Activated gamma-delta T cell (primary cell): ENCODE measurements around the gene DGUOK.
"Not testable (repeated sequence)": the region's sequence is repeated elsewhere in the genome, so short reads cannot be mapped to it uniquely, and the experiment has no call there.

Source experiments
- DNase-seq: peaks from one replicate; lab custom pipeline; 2025; lab: John Stamatoyannopoulos, UW

DGUOK gene

GRCh38 chr2:73920577-73921545 is 5.8 kb upstream of the DGUOK start:
- no peak for DNase-seq

- no peak for DNase-seq
These were observed 5.1 kb upstream of the DGUOK start for GRCh38 chr2:73921581-73921980.

DNA sequence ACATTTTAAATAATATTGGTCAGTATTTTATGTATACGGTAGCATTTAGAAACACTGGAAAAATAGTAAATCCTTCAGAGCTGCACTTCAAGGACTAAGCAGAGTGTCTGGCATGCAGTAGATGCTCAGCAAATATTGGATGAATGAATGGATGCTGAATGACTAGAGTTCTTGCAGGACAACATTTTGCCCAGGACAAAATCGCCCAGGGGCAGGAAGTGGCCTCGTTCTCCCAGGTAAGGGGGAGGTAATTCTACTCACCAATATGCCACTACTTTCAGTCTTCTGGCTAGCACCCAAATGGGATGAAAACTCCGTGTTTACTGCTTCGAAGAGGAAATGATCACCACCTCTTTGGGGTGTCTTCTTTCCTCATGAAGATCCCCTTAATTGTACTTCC is 4.0 kb upstream of the DGUOK start:
- DNase-seq, result no peak

DNA sequence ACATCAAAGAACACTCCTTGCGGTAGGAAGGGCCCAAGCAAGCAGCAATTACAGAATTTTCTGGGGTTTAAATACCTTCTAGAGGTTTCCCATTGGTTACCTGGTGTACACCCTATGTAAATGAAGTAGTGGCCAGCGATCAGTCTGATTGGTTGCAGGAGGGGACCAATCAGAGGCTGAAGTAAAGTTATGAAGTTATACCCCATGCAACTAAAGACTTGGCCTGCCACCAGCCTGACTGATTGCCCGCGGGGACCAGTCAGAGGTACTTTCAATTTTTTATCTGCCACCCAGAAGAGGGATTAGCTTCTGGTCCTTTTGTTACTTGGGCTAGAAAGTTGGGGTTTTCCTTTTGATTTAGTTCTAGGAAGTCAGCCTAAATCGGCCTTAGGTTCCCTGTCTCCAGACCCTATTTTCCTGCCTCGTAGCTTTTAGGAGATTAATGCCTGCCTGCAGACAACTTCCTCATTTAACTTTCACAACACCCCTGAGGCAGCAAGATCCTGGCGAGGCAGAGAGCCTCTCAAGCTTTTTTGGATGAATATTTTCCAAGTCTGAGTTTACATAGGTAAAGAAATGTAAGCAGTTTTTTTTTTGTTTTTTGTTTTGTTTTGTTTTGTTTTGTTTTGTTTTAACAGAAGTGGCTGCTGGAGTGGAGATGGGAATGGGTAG is 1.5 kb upstream of the DGUOK start:
- no peak for DNase-seq

DNA sequence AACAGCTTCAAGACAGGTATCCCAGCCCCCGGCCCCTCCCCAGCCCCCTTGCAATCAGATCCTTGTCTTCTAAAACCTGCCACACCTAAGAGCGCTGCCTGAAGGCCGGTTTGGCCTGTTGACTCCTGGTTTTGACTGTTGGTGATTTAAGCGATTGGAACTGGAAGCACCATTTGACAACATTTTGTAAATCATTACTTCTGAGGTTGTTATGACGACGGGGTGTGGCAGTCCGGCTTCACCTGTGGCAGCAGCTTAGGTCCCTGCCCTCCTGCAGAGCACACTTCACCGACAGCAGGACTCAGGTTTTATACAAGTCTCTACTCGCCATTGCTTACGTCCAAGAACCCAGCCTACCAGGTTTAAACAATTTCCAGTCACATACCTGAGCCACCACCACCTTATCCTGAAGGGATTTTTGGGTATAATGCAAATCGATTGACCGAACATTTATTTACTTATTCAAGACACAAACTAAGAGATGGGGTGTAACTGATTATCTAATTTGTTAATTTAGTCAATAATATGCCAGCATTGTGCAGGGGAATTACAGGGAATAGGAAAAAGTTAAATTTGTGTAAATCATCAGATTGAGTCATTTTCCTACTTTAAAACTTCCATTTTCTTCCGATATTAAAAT is 707 bp upstream of the DGUOK start:
- DNase-seq, result no peak

- DNase-seq, result no peak
These were observed 664 bp downstream of the DGUOK start for GRCh38 chr2:73927344-73927743.

DNA sequence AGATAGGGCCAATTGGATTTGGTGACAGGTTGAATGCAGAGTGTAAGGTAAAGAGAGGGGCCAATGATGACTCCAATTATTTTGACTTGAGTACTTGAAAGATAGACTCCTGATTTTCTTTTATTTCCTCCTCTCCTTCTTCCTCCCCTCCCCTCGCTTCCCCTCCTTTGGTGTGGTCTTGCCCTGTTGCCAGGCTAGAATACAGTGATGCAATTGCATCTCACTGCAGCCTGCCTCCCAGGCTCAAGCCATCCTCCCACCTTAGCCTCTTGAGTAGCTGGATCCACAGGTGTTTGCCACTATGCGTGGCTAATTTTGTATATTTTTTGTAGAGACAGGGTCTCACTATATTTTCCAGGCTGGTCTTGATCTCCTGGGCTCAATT is 2.3 kb downstream of the DGUOK start:
- DNase-seq, result no peak

DNA sequence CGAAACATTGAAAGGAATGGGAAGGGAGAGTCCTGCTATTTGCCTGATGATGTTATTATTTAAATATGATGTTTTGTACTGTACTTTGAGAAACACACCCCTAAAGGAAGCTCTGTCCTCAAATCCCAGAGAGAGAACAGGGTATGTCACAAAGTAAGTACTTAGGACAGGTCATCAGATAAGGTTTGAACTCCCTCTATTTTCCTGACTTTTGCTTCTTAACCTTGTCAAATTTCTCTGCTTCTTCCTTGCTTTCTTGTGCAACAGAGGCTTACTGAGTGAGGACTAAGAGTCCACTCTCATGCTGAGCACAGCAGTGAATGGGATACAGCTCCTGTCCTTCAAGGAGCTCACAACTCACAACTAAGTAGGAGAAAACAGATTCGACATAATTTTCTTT is 3.7 kb downstream of the DGUOK start:
- DNase-seq, result no peak

GRCh38 chr2:73931531-73932500 is 5.1 kb downstream of the DGUOK start:
- DNase-seq, result no peak

- no peak for DNase-seq
These were observed 6.5 kb downstream of the DGUOK start for GRCh38 chr2:73933194-73933593.

GRCh38 chr2:73935641-73936040 is 9.0 kb downstream of the DGUOK start:
- DNase-seq, result no peak

GRCh38 chr2:73937103-73937885 is 10.6 kb downstream of the DGUOK start:
- no peak for DNase-seq

GRCh38 chr2:73937899-73938298 is 11.2 kb downstream of the DGUOK start:
- DNase-seq, result no peak

GRCh38 chr2:73938718-73939352 is 12.2 kb downstream of the DGUOK start:
- DNase-seq, result no peak

- DNase-seq, result no peak
These were observed 12.7 kb downstream of the DGUOK start for GRCh38 chr2:73939419-73939818.

DNA sequence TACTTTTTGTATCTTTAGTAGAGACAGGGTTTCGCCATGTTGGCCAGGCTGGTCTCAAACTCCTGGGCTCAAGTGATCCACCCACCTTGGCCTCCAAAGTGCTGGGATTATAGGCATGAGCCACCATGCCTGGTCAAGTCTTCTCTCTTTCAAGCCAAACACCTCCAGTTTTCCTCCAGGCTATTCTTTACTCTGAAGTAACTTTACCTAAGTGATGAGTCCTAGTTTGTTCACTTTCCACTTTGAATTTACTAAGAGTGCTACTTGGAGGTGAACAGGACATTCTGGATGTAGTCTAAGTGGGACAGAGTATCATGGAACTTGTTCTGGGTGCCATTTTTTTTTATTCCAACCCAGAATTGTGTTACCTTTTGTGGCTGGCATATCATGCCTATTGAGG is 13.4 kb downstream of the DGUOK start:
- not testable (repeated sequence) for DNase-seq

DNA sequence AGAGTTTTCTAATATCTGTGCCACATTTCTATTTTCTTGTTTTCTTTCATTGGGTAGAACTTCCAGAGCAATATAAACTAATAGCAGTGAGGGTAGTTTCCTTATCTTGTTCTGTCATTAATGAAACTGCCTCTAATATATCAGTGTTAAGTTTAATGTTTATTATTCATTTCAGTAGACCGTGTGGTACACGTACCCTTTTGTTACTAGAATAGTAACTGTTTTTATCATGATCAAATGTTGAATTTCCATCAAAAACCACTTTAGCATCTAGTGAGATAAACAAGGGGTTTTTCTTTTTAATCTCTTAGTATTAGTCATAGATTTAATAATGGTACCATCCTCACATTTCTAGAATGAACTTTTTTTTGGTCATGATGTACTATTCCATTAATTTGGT is 16.0 kb downstream of the DGUOK start:
- no peak for DNase-seq

- DNase-seq, result no peak
These were observed 18.0 kb downstream of the DGUOK start for GRCh38 chr2:73944714-73945113.

GRCh38 chr2:73946215-73946614 is 19.5 kb downstream of the DGUOK start:
- DNase-seq, result no peak

DNA sequence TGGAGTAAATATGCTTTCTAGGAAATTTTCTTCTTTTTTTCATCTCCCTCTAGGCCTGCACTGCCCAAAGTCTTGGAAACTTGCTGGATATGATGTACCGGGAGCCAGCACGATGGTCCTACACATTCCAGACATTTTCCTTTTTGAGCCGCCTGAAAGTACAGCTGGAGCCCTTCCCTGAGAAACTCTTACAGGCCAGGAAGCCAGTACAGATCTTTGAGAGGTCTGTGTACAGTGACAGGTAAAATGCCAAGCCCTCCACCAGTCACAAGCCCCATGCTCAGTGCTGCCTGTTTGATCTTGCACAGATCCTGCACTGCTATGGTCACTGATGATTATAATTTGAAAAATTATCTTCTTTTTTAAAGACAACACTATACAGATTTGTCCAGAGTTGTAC is 20.0 kb downstream of the DGUOK start:
- no peak for DNase-seq
